Suppressor macrophage treated with lipopolysaccharide for 1 hour (primary cell): ENCODE results near the gene PAGE2B.
"Not testable (repeated sequence)": the region's sequence is repeated elsewhere in the genome, so short reads cannot be mapped to it uniquely, and the experiment has no call there.

Experiments used
- DNase-seq, 3 donors: peaks; one replicate each; pipeline ENCODE4 v3.0.0-alpha.2; 2020 to 2022

The PAGE2B gene

GRCh38 chrX:55111578-55112254 is 36.9 kb downstream of the PAGE2B start:
- DNase-seq: no peak

GRCh38 chrX:55116589-55116988 is 41.8 kb downstream of the PAGE2B start:
- not testable (repeated sequence) for DNase-seq

GRCh38 chrX:55118574-55118973 is 43.7 kb downstream of the PAGE2B start:
- DNase-seq: no peak

- DNase-seq: no peak
Measured at GRCh38 chrX:55119271-55119670, 44.4 kb downstream of the PAGE2B start.

- DNase-seq: no peak
Measured at GRCh38 chrX:55119712-55120111, 44.9 kb downstream of the PAGE2B start.

GRCh38 chrX:55120761-55121358 is 46.0 kb downstream of the PAGE2B start:
- DNase-seq: no peak

- DNase-seq: no peak
Measured at GRCh38 chrX:55123900-55124299, 49.1 kb downstream of the PAGE2B start.

GRCh38 chrX:55127692-55128091 is 52.9 kb downstream of the PAGE2B start:
- peak; percentile 28 to 57 (median 52) for DNase-seq
